Fibroblast of lung (primary cell): Measurements from ENCODE around the gene JPT1. TPM values are rescaled to one million over a fixed set of nuclear protein-coding genes. Genes with fewer than 3 reads are reported as not detected.
"Not testable (repeated sequence)": the region's sequence is repeated elsewhere in the genome, so short reads cannot be mapped to it uniquely, and the experiment has no call there.

ENCODE experiments used
- DNase-seq, 2 donors: peaks; one replicate each; pipeline versions ENCODE4 v3.0.0 to v3.0.0-alpha.2; 2010; ENCODE audit warnings: low read depth in 2 of 2
- H2AFZ ChIP-seq: 2 replicates; pipeline ENCODE4 v1.5.1; 2012; ENCODE audit warnings: low read length, control low read depth, inconsistent platforms
- H3K27ac ChIP-seq: 2 replicates; pipeline ENCODE4 v1.5.1; 2011; ENCODE audit warnings: low read length, control low read depth; ENCODE audit not compliant: insufficient read depth
- H3K27me3 ChIP-seq: 2 replicates; pipeline ENCODE4 v1.5.1; 2011; ENCODE audit warnings: mild to moderate bottlenecking, low read length; ENCODE audit not compliant: control insufficient read depth, insufficient read depth
- H3K36me3 ChIP-seq: 2 replicates; pipeline ENCODE4 v1.5.1; 2011; ENCODE audit warnings: low read length; ENCODE audit not compliant: control insufficient read depth, insufficient read depth
- H3K4me1 ChIP-seq: 2 replicates; pipeline ENCODE4 v1.5.1; 2011; ENCODE audit warnings: low read length; ENCODE audit not compliant: control insufficient read depth, insufficient read depth; ENCODE audit errors: extremely low read depth
- H3K4me2 ChIP-seq: 2 replicates; pipeline ENCODE4 v1.5.1; 2011; ENCODE audit warnings: low read length, control low read depth; ENCODE audit not compliant: insufficient read depth; ENCODE audit errors: extremely low read depth
- H3K4me3 ChIP-seq, 4 experiments: fragments of 200-600 bp in 1 of 4; sonication (generic) in 1 of 4; replicated peaks in 1 of 4; 2 replicates each; pipeline ENCODE4 v1.5.1; 2011 to 2016; ENCODE audit warnings: low read length in 4 of 4, low read depth in 3 of 4, mild to moderate bottlenecking in 3 of 4, control low read depth in 2 of 4, inconsistent platforms in 1 of 4, mixed read lengths in 1 of 4; ENCODE audit not compliant: insufficient read depth in 1 of 4; ENCODE audit errors: control extremely low read depth in 1 of 4
- H3K79me2 ChIP-seq: 2 replicates; pipeline ENCODE4 v1.5.1; 2012; ENCODE audit warnings: mild to moderate bottlenecking, low read length, inconsistent platforms; ENCODE audit not compliant: control insufficient read depth, insufficient read depth
- H3K9ac ChIP-seq: 2 replicates; pipeline ENCODE4 v1.5.1; 2011; ENCODE audit warnings: mild to moderate bottlenecking, low read length, control low read depth; ENCODE audit not compliant: insufficient read depth
- H3K9me3 ChIP-seq: 2 replicates; pipeline ENCODE4 v1.5.1; 2012; ENCODE audit warnings: low read depth, low read length; ENCODE audit not compliant: control insufficient read depth, insufficient read depth
- H4K20me1 ChIP-seq: 2 replicates; pipeline ENCODE4 v1.5.1; 2011; ENCODE audit warnings: low read length; ENCODE audit not compliant: control insufficient read depth, insufficient read depth; ENCODE audit errors: extremely low read depth
- CTCF ChIP-seq, 2 donors: IDR thresholded peaks in 1 of 2; conservative IDR thresholded peaks in 1 of 2; 1 replicate in 1 of 2; 2 replicates in 1 of 2; pipeline ENCODE4 v1.5.1; 2011 to 2012; ENCODE audit warnings: low read length in 2 of 2, control low read depth in 1 of 2, inconsistent platforms in 1 of 2, low read depth in 1 of 2, mild to moderate bottlenecking in 1 of 2
- EZH2 ChIP-seq: IDR thresholded peaks from 2 replicates; pipeline ENCODE4 v1.5.1; 2012; ENCODE audit warnings: low read length, control low read depth, mild to moderate bottlenecking; ENCODE audit errors: missing control alignments
- polyA plus RNA-seq, 2 donors: library from polyadenylated mRNA; depleted of rRNA in 1 of 2; stranded (reverse) in 1 of 2; unstranded in 1 of 2; fragments of >200 nt; gene quantifications; 2 replicates each; pipeline ENCODE4 v1.2.1, GENCODE V29; 2011 to 2012; ENCODE audit warnings: missing spikeins in 1 of 2
- total RNA-seq: library from RNA; depleted of rRNA; stranded (reverse); fragments of >200 nt; gene quantifications from 2 replicates; pipeline ENCODE4 v1.2.1, GENCODE V29; 2014

Gene JPT1
- total and polyA plus RNA-seq, 2 donors (not counting 1 experiment from before 2014, with no cell fraction given): 78.8 to 142 TPM

DNA sequence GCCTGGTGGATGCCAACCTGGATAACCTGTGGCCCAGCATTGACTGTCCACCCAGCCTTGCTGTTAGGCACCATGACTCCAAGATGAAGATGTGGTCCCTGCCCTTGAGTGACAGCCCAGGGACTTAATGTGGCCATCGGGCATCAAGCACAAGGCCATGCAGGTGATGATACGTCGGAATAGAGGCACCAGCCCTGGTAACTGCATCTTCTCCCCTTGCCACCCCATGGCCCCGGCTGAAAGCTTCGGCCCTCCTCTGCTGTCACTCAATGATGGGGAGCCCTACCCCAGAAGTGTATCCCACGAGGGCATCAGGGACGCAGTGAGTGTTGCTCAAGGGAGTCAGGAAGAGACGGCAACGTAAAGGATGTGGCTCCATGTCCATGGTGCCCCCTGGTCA is 24.7 kb downstream of the JPT1 start:
- Histone ChIP-seq H2AFZ (no peak overlapping the region), H3K27me3 (no peaks in the 10 kb centered on the region), H4K20me1 (no peaks in the 10 kb centered on the region), H3K36me3 (peaks cover 12% of the 10 kb centered on the region), H3K4me2 (no peak overlapping the region), H3K27ac (no peak overlapping the region), H3K79me2 (no peaks in the 10 kb centered on the region), H3K4me1 (no peaks in the 10 kb centered on the region), H3K9ac (no peak overlapping the region), H3K9me3 (no peaks in the 10 kb centered on the region), H3K4me3 (no peak overlapping the region)
- TF ChIP-seq CTCF (conservative IDR thresholded peaks at IDR 0.05 in 1 of 2, IDR thresholded peaks at IDR 0.05 in 1 of 2; ENCODE audit: low read depth in 1 of 2, low read length in 2 of 2): no peak
- TF ChIP-seq EZH2: no peak
- DNase-seq: no peak

- DNase-seq: no peak
- H3K9ac ChIP-seq: no peak overlapping the region
- H3K4me2 ChIP-seq: no peak overlapping the region
- H3K36me3 ChIP-seq: peaks cover 12% of the 10 kb centered on the region
- no peaks in the 10 kb centered on the region for H3K79me2 ChIP-seq
- H4K20me1 ChIP-seq: no peaks in the 10 kb centered on the region
- no peak overlapping the region for H3K4me3 ChIP-seq
- no peaks in the 10 kb centered on the region for H3K9me3 ChIP-seq
- H3K27ac ChIP-seq: no peak overlapping the region
- no peak for TF ChIP-seq EZH2
- no peak for TF ChIP-seq CTCF (conservative IDR thresholded peaks at IDR 0.05 in 1 of 2, IDR thresholded peaks at IDR 0.05 in 1 of 2; ENCODE audit: low read depth in 1 of 2, low read length in 2 of 2)
- no peak overlapping the region for H2AFZ ChIP-seq
- no peaks in the 10 kb centered on the region for H3K4me1 ChIP-seq
- no peaks in the 10 kb centered on the region for H3K27me3 ChIP-seq
These were observed 25.4 kb downstream of the JPT1 start for GRCh38 chr17:75128694-75129505.

GRCh38 chr17:75127936-75128335 is 26.4 kb downstream of the JPT1 start:
- not testable (repeated sequence) for H3K27ac ChIP-seq, DNase-seq, H4K20me1 ChIP-seq, H3K9ac ChIP-seq, H3K4me2 ChIP-seq, H3K27me3 ChIP-seq, H3K9me3 ChIP-seq, H3K4me3 ChIP-seq, H3K4me1 ChIP-seq, H2AFZ ChIP-seq, H3K79me2 ChIP-seq
- H3K36me3 ChIP-seq: peaks cover 12% of the 10 kb centered on the region
